Amygdala (tissue), 56 donors: ENCODE results near the gene CFD.
A peak's percentile ranks its signal among the peaks of the same experiment; 100 is the strongest.

Experiments used
- DNase-seq, 56 donors: peaks; one replicate each; lab custom pipeline; 2025; lab: John Stamatoyannopoulos, UW

CFD gene

GRCh38 chr19:901216-902092 is 42.0 kb downstream of the CFD start:
- DNase-seq, result no peak

GRCh38 chr19:902093-902370 is 42.6 kb downstream of the CFD start:
- DNase-seq, result no peak

DNA sequence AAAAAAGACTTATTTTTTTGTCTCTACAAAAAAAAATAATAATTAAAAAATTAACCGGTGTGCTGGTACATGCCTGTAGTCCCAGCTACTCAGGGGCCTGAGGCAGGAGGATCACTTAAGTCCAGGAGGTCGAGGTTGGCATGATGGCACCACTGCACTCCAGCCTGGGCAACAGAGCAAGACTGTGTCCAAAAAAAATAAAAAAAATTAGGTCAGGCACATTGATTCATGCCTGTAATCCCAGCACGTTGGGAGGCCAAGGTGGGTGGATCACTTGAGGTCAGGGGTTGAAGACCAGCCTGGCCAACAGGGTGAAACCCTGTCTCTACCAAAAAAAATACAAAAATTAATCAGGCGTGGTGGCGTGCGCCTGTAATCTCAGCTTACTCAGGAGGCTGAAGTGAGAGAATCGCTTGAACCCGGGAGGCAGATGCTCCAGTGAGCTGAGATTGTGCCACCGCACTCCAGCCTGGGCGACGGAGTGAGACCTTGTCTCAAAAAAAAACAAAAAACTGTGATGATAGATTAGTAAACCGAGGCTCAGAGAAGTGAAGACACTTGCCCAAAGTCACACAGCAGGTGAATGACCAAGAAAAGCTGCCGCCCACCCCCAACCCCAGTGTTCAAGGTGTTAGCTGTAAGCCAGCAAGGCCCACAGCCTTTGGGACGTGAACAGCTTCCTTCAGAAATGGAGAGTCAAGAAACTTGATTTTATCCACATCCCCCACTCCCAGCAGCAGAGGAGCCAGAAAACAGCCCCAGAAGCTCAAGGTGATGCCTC is 43.2 kb downstream of the CFD start:
- DNase-seq, result no peak

GRCh38 chr19:903266-903797 is 43.9 kb downstream of the CFD start:
- no peak for DNase-seq

DNA sequence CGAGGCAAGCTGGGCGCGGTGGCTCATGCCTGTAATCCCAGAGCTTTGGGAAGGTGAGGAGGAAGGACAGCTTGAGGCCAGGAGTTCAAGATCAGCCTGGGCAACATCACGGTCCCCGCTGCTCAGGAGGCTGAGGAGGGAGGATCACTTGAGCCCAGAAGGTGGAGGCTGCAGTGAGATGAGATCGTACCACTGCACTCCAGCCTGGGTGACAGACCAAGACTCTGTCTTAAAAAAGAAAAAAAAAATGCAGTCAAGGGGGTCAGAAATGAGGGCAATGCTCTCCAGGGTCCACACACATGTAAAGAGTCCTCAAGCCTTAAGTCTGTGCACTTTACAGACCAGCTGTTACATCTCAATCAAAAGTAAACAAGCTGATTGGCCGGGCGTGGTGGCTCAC is 45.1 kb downstream of the CFD start:
- DNase-seq, result no peak

- no peak for DNase-seq
These were observed 47.0 kb downstream of the CFD start for GRCh38 chr19:906480-906879.

GRCh38 chr19:907183-907853 is 47.9 kb downstream of the CFD start:
- no peak for DNase-seq

DNA sequence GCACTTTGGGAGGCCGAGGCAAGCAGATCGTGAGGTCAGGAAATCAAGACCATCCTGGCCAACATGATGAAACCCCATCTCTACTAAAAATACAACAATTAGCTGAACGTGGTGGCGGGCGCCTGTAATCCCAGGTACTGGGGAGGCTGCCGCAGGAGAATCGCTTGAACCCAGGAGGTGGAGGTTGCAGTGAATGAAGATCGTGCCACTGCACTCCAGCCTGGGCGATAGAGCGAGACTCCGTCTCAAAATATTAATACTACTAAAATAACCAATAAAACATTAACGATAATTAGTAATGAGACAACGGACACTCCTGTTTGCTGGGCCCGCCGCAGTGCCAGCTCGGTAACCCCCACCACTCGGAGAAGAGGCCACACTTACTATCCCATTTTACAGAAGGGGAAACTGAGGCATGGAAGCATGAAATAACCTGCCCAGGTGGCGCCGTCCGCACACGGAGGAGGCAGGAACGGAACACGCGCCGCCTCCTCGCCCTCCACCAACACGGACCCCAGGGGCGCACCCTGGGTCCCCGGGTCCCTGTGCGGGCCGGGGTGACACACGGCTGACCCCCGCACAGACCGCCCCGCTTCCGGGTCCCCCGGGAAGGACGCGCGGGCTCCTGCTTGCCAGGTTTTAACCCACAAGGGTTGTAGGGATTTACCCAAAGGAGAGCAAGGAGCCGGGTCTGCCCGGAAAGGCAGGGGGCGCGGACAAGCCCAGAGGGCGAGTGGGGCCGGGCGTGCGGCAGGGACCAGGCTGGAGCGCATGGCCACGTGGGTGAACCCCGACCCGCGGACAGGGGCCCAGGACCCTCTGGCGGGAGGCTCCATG is 52.0 kb downstream of the CFD start:
- no peak for DNase-seq

DNA sequence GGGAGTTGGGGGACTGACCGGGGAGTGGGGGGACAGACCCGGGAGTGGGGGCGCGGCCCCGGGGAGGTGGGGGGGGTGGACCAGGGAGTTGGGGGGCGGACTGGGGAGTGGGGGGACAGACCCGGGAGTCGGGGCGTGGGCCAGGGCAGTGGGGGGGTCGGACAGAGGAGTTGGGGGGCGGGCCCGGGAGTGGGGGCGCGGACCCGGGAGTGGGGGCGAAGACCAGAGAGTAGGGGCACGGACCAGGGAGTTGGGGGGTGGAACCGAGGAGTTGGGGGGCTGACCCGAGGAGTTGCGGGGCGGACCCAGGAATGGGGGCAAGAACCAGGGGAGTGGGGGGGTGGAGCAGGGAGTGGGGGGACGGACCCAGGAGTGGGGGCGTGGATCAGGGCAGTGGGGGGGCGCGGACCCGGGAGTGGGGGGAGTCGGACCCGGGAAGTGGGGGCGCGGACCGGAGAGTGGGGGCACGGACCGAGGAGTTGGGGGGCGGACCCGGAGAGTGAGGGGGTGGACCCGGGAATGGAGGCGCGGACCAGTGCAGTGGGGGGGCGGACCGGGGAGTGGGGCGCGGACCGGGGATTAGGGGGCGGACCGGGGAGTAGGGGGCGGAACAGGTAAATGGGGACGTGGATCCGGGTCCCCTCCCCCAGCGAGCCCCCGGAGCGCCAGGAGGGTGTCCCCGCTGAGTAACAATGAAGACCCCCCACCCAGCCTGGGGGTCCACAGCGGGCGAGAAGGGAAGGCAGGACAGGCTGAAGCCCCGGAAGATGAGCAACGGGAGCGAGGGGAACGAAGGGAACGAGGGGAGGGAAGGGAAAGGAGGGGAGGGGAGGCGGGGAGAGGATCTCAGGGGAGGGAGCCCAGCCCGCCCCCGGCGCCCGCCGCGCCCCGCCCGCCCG is 53.0 kb downstream of the CFD start:
- peak in 1 of 56 donors; percentile 63 for DNase-seq
